ENCODE results near the gene CTNNAL1.
"Not testable (repeated sequence)": the region's sequence is repeated elsewhere in the genome, so short reads cannot be mapped to it uniquely, and the experiment has no call there.

Gene CTNNAL1

GRCh38 chr9:108994695-108995094 lies 18.6 kb downstream of the CTNNAL1 start:
- DNase-seq (ENCODE audit: extremely low read depth in 1 of 2, low read depth in 1 of 2): no peak

- DNase-seq (ENCODE audit: extremely low read depth in 1 of 2, low read depth in 1 of 2): no peak
These were observed 21.8 kb downstream of the CTNNAL1 start for GRCh38 chr9:108991479-108991878.

GRCh38 chr9:108983885-108984284 lies 29.4 kb downstream of the CTNNAL1 start:
- no peak for DNase-seq (ENCODE audit: extremely low read depth in 1 of 2, low read depth in 1 of 2)

- DNase-seq (ENCODE audit: extremely low read depth in 1 of 2, low read depth in 1 of 2): no peak
These were observed 32.4 kb downstream of the CTNNAL1 start for GRCh38 chr9:108980893-108981292.

GRCh38 chr9:108978205-108978604 lies 35.1 kb downstream of the CTNNAL1 start:
- no peak for DNase-seq (ENCODE audit: extremely low read depth in 1 of 2, low read depth in 1 of 2)

- DNase-seq (ENCODE audit: extremely low read depth in 1 of 2, low read depth in 1 of 2): no peak
These were observed 39.4 kb downstream of the CTNNAL1 start for GRCh38 chr9:108973895-108974294.

- DNase-seq (ENCODE audit: extremely low read depth in 1 of 2, low read depth in 1 of 2): no peak
These were observed 40.6 kb downstream of the CTNNAL1 start for GRCh38 chr9:108972626-108973209.

- no peak for DNase-seq (ENCODE audit: extremely low read depth in 1 of 2, low read depth in 1 of 2)
These were observed 41.1 kb downstream of the CTNNAL1 start for GRCh38 chr9:108972186-108972585.

GRCh38 chr9:108971392-108971791 lies 41.9 kb downstream of the CTNNAL1 start:
- not testable (repeated sequence) for DNase-seq (ENCODE audit: extremely low read depth in 1 of 2, low read depth in 1 of 2)

- DNase-seq (ENCODE audit: extremely low read depth in 1 of 2, low read depth in 1 of 2): no peak
These were observed 45.4 kb downstream of the CTNNAL1 start for GRCh38 chr9:108967916-108968315.

GRCh38 chr9:108963459-108964143 lies 49.7 kb downstream of the CTNNAL1 start:
- DNase-seq (ENCODE audit: extremely low read depth in 1 of 2, low read depth in 1 of 2): no peak

- DNase-seq (ENCODE audit: extremely low read depth in 1 of 2, low read depth in 1 of 2): no peak
These were observed 52.1 kb downstream of the CTNNAL1 start for GRCh38 chr9:108961151-108961550.

- DNase-seq (ENCODE audit: extremely low read depth in 1 of 2, low read depth in 1 of 2): no peak
These were observed 53.0 kb downstream of the CTNNAL1 start for GRCh38 chr9:108960331-108960730.

GRCh38 chr9:108956631-108957026 lies 56.7 kb downstream of the CTNNAL1 start:
- no peak for DNase-seq (ENCODE audit: extremely low read depth in 1 of 2, low read depth in 1 of 2)

- DNase-seq (ENCODE audit: extremely low read depth in 1 of 2, low read depth in 1 of 2): no peak
These were observed 57.2 kb downstream of the CTNNAL1 start for GRCh38 chr9:108956022-108956630.

- DNase-seq (ENCODE audit: extremely low read depth in 1 of 2, low read depth in 1 of 2): no peak
These were observed 59.2 kb downstream of the CTNNAL1 start for GRCh38 chr9:108953983-108954574.

- no peak for DNase-seq (ENCODE audit: extremely low read depth in 1 of 2, low read depth in 1 of 2)
These were observed 61.7 kb downstream of the CTNNAL1 start for GRCh38 chr9:108951578-108951977.

GRCh38 chr9:108950168-108950567 lies 63.1 kb downstream of the CTNNAL1 start:
- DNase-seq (ENCODE audit: extremely low read depth in 1 of 2, low read depth in 1 of 2): no peak

- no peak for DNase-seq (ENCODE audit: extremely low read depth in 1 of 2, low read depth in 1 of 2)
These were observed 73.3 kb downstream of the CTNNAL1 start for GRCh38 chr9:108939975-108940374.

GRCh38 chr9:108937561-108938305 lies 75.6 kb downstream of the CTNNAL1 start:
- DNase-seq (ENCODE audit: extremely low read depth in 1 of 2, low read depth in 1 of 2): no peak

GRCh38 chr9:108934323-108934893 lies 78.9 kb downstream of the CTNNAL1 start, which contains the start of gene ABITRAM:
Gene ABITRAM, plus strand, starts transcription at chr9:108934400. Its CDS starts 87 bp downstream, at chr9:108934487.
- peak; percentile 57 to 59 for DNase-seq (ENCODE audit: extremely low read depth in 1 of 2, low read depth in 1 of 2)
